Right forelimb (tissue), 1 donor: ENCODE measurements around the gene PSD.

Source experiments
- DNase-seq: peaks from one replicate; pipeline ENCODE4 v3.0.0-alpha.2; 2018

Gene PSD

GRCh38 chr10:102419269-102420180 is 940 bp upstream of the PSD start:
- peak; percentile 79 for DNase-seq

- DNase-seq = no peak
Measured at GRCh38 chr10:102416695-102417094, 1.9 kb downstream of the PSD start.

- DNase-seq = no peak
Measured at GRCh38 chr10:102416283-102416682, 2.3 kb downstream of the PSD start.

GRCh38 chr10:102414749-102415148 is 3.8 kb downstream of the PSD start:
- no peak for DNase-seq

- DNase-seq = no peak
Measured at GRCh38 chr10:102413806-102414561, 4.6 kb downstream of the PSD start.

DNA sequence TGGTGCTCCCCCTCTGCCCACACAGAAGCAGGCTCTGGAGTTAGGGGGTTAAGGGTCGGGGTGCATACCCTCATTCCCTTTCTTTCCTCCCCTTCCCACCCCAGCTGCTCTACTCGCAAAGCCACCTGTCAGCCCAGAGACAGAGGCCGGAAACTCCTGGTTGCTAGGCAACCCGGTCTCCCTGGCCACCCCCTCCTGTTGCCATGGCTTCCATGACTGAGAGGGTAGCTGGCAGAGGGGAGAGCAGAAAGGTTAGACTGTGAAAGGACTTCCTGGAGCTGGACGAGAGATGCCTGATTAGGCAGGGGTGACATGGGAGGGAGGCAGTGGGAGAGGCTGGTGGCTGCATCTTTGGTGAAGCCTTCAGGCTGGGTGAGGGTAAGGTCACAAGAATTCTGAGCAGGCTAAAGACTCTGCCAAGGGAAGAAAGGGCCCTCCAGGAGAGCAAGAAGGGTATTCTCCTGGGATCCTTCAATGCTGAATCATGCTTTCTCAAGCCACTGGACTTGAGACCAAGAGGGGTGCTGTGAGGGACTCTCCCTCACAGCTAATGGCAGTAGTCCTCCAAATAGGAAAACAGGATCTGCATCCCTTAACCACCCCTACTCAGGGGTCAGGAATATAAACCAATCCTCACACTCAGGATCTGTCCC is 5.4 kb downstream of the PSD start:
- DNase-seq = no peak

- no peak for DNase-seq
Measured at GRCh38 chr10:102412293-102412692, 6.3 kb downstream of the PSD start.

- DNase-seq = no peak
Measured at GRCh38 chr10:102411341-102412255, 7.0 kb downstream of the PSD start.

DNA sequence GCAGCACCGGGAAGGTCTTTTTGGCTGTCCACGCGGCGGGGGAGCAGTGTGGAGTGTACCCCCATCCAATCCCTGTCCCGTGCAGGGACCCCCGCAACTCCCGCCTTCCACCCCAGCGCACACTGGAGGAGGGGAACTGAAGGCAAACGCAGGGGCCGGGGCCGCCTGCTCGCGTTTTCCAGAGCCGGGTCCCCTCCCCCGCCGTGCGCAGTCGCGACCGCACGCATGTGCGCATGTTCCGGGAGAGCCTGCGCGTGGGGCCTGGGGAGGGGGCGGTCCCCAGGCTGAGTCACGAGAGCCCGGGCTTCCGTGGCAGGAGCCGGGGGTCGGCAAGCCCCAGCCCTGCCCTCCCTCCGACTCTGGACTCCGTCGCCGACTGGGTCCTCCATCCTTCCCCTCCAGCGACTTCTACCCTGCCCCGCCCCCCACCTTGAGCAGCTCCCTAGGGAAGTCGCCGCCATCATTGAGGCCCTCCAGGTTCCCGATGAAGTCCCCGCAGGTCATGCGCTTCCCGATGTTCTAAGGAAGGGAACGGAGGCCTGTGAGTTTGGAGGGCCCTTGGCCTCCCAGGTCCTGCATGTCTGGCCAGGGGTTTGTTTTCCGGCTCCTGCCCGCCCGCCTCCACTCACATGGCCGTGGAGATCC is 8.0 kb downstream of the PSD start:
- peak; percentile 81 for DNase-seq

DNA sequence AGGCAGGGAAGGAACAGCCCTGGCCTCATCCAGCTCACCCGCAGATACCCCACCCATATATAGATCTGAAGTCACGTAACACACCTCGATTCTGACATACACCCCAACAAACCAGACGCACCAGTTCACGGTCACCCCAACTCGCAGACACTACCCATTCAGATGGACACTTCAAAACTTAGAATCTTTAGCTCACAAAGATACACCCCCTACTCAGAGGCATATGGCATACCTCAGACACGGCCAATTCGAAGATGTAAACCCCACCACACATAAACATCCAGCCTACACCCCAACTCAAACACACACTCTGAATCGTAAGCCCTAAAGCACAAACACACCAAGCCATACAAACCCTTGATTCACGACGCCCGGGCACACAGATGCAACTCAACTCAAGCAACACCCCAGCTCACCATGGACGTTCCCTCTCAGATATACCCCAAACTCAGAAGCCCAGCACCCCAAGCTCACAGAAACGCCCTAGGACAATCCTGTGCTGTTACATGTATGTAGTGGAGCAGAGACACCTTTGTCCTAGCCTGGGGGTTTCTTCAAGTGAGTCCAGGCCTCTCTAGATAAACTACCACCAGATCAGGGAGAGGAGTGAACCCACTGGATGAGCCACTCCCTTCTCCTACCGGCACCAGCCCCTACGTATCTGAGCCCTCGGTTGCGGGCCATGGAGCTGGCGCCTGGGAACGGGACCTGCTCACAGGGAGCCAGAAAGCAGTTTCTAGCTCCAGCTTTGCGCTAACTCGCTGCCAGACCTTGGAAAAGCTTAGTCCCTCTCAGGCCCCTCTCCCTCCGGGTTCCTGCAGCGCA is 8.8 kb downstream of the PSD start:
- DNase-seq = no peak

DNA sequence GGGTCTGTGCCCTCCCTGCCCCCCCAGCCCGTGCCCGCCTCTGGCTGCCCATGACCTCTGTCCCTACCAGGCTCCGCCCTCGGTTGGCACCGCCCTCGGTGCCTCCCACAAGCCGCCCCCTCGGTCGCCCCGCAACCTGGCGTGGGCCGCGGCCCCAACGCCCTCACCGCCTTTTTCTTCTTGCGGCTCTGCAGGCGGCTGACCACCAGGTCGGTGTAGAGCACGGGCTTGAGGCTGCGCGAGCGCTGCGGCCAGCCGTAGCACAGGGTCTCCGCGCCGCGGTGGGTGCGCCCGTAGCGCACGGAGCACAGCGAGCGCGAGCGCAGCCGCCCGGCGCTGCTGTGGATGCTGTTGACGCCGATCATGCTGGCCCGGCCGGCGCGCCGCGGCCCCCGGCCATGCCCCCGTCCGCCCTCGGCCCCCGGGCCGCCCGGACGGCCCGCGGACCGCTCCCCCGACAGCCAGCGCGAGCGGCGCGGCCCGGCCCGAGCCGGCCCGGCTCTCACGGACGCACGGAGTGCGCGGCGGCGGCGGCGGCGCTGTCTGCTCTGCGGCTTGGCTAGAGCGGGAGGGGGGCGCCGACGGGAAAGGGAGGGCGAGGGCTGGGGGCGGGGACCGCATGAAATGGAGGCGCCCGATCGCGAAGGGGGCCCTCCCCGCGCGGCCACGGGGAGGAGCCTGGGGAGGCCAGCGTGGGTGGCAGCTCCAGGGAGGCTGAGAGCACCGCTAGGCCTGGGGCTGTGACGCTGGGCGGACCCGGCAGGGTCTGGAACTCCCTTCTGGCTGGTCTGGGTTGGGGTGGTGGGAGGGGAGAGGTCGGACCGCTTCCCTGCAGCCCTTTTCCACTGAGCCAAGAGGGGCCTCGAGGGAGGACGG is 9.6 kb downstream of the PSD start:
- DNase-seq = peak; percentile 83

GRCh38 chr10:102408131-102408727 is 10.4 kb downstream of the PSD start:
- DNase-seq = peak; percentile 41

GRCh38 chr10:102407425-102408130 is 11.0 kb downstream of the PSD start:
- DNase-seq = peak; percentile 46

DNA sequence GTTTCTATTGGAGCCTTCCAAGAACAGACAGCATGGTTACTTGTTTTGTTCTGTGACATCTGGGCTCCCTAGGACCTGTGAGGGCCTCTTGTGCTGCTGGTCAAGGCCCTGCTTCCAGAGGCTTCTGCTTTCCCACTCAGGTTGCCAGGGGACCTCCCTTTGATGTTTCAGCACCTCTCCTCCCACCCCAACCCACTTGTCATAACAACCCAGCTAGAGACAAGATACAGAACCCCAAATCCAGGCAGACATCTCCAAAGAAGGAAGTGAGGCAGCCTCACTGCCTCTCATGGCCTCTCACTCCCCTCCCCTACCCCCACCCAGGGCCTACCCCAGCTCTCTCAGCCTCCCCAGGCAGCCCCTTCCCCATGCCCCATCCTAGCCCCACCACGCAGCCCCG is 11.8 kb downstream of the PSD start:
- no peak for DNase-seq

GRCh38 chr10:102405632-102406031 is 13.0 kb downstream of the PSD start:
- no peak for DNase-seq

GRCh38 chr10:102405108-102405571 is 13.4 kb downstream of the PSD start:
- DNase-seq = no peak

GRCh38 chr10:102404361-102405107 is 14.1 kb downstream of the PSD start:
- DNase-seq = no peak

DNA sequence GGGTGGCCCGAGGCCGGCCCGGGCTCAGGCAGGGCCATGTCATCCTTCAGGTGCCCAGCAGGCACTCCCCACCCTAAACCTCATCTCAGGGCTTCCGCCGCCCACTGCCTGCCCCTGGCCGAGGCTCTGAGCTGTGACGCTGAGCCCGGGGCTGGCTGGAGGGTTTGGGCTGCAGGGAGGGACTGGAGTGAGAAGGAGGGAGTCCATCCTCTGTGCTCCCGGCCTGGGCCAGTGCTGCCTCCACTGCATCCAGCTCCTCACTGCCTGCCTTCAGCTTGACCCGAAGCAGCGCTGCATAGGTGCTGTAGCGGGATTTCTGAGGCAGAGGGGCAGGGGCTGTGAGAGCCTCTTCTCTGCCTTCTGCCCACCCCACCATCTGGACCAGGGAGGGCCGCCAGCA is 15.5 kb downstream of the PSD start:
- DNase-seq = no peak
